ENCODE data around the gene MEIOB. TPM values are rescaled to one million over a fixed set of nuclear protein-coding genes. Genes with fewer than 3 reads are reported as not detected.

Gene MEIOB
- total RNA-seq, 1 experiment from 2014 or later = 1.3 TPM

GRCh38 chr16:1918351-1919326 is 46.7 kb upstream of the MEIOB start, which contains the start of gene HS3ST6:
Gene HS3ST6, minus strand, starts transcription at chr16:1918415. Its CDS starts 92 bp downstream, at chr16:1918323.
- Histone ChIP-seq H2AFZ (ENCODE audit: low read length) (no peak within 1 kb of the TSS), H2BK20ac (ENCODE audit: low read depth, low read length, poor library complexity, severe bottlenecking) (no peak within 1 kb of the TSS), H3K56ac (ENCODE audit: insufficient read length, low read depth, low read length) (no peak within 1 kb of the TSS), H3K14ac (ENCODE audit: insufficient read depth, low read length) (no peak within 1 kb of the TSS; the same call in 1 of the 2 replicates), H3K4me1 (ENCODE audit: insufficient read depth, low read length) (no peaks in the 10 kb centered on the region; the same call in 1 of the 2 replicates), H2BK5ac (ENCODE audit: insufficient read length, low read length) (no peak within 1 kb of the TSS), H4K8ac (replicated peaks; ENCODE audit: insufficient read length, low read depth, low read length) (no peak within 1 kb of the TSS), H3K9me3 (ENCODE audit: control insufficient read depth, low read depth, low read length) (no peaks in the 10 kb centered on the region), H3K27ac (ENCODE audit: insufficient read length, low read depth, low read length) (no peak within 1 kb of the TSS), H4K20me1 (ENCODE audit: control insufficient read depth, insufficient read depth, insufficient read length) (no peaks in the 10 kb centered on the region), H2BK12ac (ENCODE audit: insufficient read length, low read depth, low read length) (no peak within 1 kb of the TSS), H3T11ph (ENCODE audit: low read length) (no peak within 1 kb of the TSS), H2BK15ac (ENCODE audit: low read depth, low read length) (no peak within 1 kb of the TSS), H3K23me2 (ENCODE audit: insufficient read length, low read depth, low read length, poor library complexity, severe bottlenecking) (peaks cover 4% of the 10 kb centered on the region), H2AK5ac (ENCODE audit: insufficient read length, low read length) (no peak within 1 kb of the TSS), H3K4ac (ENCODE audit: low read depth, low read length) (no peak within 1 kb of the TSS), H3K79me2 (ENCODE audit: insufficient read depth, low read length) (no peaks in the 10 kb centered on the region), H3K4me2 (ENCODE audit: insufficient read depth, insufficient read length, low read length) (peak within 1 kb of the TSS; percentile 54), H2BK120ac (ENCODE audit: low read depth, low read length, poor library complexity, severe bottlenecking) (no peak within 1 kb of the TSS), H4K91ac (ENCODE audit: insufficient read length, low read depth, low read length) (no peak within 1 kb of the TSS), H3K27me3 (ENCODE audit: insufficient read depth, low read length) (peaks cover 43% of the 10 kb centered on the region), H3K23ac (ENCODE audit: insufficient read length, low read depth, low read length) (no peak within 1 kb of the TSS), H3K18ac (ENCODE audit: insufficient read length, low read depth, low read length) (no peak within 1 kb of the TSS), H4K5ac (ENCODE audit: insufficient read length, low read depth, low read length) (no peak within 1 kb of the TSS), H3K9ac (ENCODE audit: extremely low read depth, insufficient read length, low read length) (no peak within 1 kb of the TSS), H3K79me1 (ENCODE audit: insufficient read depth, low read depth, low read length, poor library complexity, severe bottlenecking) (no peaks in the 10 kb centered on the region)
- peak; percentile 29 for DNase-seq
- Mint-ChIP-seq H3K9me3 (peaks cover 2% of the 10 kb centered on the region in 2 experiments; a peak in 3 of 5 replicates), H3K4me3 (peak within 1 kb of the TSS; percentile 17 to 74; a peak in 3 of 5 replicates), H3K27me3 (ENCODE audit: low read depth) (peaks cover 92% of the 10 kb centered on the region), H3K36me3 (ENCODE audit: insufficient read depth in 1 of 3, low read depth in 3 of 3) (peaks cover 0 to 2% (median 0%) of the 10 kb centered on the region in 3 experiments; a peak in 1 of 7 replicates), H3K27ac (no peak within 1 kb of the TSS), H3K4me1 (peaks cover 14 to 59% of the 10 kb centered on the region in 2 experiments)
- WGBS (ENCODE audit: extremely low coverage, insufficient read length, low lambda C conversion rate) = no CpG with 5 or more reads among the region's 71 CpGs
- no peak for TF ChIP-seq CTCF (conservative IDR thresholded peaks at IDR 0.05)

Measured in H9 (cell line).